GM13976 (cell line): ENCODE data around the gene SHF.

Experiments used
- DNase-seq: peaks from one replicate; pipeline ENCODE4 v3.0.0; 2012; ENCODE audit warnings: low spot score
- in situ Hi-C: fragments of 300-500 bp; cut with MboI; formaldehyde crosslinking; loops from one replicate; pipeline ENCODE4 v1.12.0; 2022; ENCODE audit warnings: low sequenced_read_pairs, mixed read lengths, inconsistent platforms; ENCODE audit not compliant: unreplicated experiment
- TF ChIP-seq, protein P1 (sequence below): IDR thresholded peaks from 2 replicates; pipeline ENCODE4 v1.5.1; 2012; ENCODE audit warnings: borderline replicate concordance, mild to moderate bottlenecking; ENCODE audit not compliant: insufficient read depth; ENCODE audit errors: extremely low read depth, missing control alignments, control extremely low read depth

Gene SHF

DNA sequence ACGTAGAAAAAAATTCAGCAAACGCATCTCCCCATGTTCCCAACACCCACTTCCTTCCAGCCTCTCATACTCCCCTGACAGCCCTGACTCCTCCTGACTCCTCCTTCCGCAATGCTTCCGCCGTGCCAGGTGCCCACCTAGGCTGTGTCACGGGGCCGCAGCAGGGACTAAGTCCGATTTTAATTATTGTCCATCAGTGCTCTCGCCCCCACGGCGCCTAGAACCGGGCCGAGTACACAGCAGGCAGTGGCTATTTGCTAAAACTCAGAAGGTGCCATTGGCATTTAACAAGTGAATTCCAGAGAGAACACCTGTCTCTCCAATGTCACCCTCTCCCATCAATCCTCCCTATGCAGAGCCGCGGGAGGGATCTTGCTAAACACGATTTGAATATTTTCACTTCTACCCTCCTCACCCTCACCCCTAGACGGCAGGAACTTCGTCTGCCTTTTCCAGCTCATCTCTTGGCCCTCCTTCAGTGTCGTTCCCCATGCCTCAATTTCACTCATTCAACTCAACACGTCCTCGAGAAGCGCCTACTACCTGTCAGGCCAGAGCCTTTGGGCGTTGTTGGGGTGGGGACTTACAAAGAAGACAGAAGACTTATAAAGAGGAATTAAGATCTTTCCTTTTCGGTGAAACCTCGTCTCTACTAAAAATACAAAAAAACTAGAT, 11.5 kb upstream of the SHF start:
- TF ChIP-seq, protein P1, sequence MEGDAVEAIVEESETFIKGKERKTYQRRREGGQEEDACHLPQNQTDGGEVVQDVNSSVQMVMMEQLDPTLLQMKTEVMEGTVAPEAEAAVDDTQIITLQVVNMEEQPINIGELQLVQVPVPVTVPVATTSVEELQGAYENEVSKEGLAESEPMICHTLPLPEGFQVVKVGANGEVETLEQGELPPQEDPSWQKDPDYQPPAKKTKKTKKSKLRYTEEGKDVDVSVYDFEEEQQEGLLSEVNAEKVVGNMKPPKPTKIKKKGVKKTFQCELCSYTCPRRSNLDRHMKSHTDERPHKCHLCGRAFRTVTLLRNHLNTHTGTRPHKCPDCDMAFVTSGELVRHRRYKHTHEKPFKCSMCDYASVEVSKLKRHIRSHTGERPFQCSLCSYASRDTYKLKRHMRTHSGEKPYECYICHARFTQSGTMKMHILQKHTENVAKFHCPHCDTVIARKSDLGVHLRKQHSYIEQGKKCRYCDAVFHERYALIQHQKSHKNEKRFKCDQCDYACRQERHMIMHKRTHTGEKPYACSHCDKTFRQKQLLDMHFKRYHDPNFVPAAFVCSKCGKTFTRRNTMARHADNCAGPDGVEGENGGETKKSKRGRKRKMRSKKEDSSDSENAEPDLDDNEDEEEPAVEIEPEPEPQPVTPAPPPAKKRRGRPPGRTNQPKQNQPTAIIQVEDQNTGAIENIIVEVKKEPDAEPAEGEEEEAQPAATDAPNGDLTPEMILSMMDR, result no peak
- no peak for DNase-seq
- in situ Hi-C loops, result no loop called here

DNA sequence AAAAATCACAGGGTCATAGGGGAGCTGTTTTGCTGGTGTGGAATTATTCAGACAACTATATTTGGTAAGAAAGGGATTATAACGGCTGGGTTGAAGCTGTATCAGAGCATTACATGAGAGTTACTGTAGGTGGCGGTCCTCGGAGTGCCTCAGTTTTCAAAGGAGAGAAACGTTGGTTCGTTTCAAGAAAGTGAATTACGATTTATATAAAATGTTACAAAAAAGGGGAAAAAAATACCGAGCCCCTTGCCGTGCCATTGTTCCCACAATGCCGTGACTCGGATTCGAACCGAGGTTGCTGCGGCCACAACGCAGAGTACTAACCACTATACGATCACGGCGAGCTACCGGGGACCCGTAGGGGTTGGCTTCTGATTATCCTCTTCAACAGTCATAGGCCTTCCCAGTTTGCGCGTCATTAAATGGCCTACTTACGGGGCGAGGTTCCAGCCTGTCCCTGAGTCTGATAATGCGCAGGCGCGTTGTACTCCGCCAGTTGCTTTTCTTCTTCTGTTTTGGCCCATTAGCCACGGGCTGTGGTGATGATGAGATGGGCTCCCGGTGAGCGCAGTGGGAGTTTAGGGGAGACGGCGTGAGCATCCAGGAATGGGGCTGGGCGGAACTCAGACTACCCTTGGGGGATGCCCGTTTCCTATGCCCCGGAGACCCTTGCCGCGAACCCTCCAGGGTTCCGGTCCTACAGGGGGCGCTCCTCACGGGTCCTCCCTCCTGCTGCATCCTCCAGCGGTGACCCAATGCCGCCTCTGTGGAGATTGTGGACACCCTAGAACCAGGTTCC, 10.8 kb upstream of the SHF start:
- in situ Hi-C loops, result no loop called here
- TF ChIP-seq, protein P1, result peak; percentile 76
- DNase-seq, result peak; percentile 87

DNA sequence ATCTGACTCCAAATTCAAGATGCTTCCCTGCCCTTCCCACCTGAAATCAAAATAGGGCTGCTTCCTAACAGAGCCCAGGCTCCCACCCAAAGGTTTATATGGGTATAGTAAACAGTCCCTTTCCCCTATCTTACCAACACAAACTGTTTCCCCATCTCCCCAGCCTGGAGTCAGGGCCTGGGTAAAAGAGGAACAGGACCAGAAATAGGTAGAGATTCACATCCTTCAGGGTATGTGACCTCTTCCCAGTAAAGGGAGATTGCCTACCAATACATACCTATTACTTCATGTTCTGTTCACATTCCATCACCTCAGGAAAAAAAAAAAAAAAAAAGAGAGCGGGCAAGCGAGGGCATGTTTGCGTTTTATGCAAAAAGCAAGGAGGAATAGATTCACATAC, 9.7 kb upstream of the SHF start:
- TF ChIP-seq, protein P1, result no peak
- no peak for DNase-seq
- in situ Hi-C loops, result no loop called here

DNA sequence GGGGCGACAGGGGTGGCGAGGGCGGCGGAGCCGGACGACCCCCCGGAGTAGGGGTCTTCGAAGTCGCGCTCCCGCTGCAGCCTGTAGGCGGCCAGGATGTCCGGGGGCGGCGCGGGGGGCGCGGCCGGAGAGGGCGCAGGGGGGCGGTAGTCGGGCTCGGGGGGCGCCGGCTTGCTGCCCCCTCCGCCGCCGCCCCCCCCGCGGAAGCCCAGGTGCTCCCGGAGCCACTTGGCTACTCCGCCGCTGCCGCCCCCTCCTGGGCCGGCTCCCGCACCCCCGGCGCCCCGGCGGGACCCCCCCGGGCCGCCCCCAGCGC, 230 bp downstream of the SHF start:
- no peak for DNase-seq
- TF ChIP-seq, protein P1, result no peak
- in situ Hi-C loops, result no loop called here

DNA sequence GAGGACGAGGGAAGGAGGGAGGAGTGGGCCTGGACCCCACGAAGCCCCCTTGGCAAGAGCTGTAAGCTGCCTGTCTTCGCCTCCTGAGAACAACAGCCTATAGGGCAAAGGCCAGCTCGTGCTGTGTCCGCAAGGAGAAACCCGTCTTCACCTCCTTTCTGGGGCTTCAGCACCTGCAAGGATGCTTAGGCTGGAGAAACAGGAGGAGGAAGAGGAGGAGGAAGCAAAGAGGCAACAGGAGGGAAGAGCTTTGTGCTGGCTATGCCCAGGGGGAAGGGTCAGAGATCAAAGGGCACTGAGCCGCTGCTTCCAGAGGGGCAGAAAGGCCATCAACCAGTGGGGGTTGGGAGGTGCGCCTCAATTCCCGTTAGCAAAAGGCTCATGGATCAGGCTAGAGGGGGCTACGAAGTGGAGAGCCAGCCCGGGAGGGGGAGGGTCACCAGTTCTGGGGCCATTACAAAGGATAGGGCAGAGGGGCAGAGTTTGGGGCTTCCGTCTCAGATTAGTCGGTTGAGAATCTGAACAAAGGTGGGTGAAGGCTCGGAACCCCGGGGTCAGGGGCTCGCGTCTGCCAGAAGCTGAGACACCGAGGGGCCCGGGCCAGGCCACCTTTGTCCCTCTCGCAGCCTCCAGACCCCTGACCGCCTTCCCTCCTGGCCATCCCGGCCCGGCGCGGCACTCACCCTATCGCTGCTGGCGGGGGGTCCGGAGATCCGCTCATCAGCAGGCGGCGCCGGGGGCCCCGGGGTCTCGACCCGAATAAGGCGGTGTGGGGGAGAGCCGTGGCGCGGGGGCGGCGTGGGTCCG, 792 bp downstream of the SHF start:
- DNase-seq, result peak; percentile 45
- in situ Hi-C loops, result no loop called here
- TF ChIP-seq, protein P1, result no peak

DNA sequence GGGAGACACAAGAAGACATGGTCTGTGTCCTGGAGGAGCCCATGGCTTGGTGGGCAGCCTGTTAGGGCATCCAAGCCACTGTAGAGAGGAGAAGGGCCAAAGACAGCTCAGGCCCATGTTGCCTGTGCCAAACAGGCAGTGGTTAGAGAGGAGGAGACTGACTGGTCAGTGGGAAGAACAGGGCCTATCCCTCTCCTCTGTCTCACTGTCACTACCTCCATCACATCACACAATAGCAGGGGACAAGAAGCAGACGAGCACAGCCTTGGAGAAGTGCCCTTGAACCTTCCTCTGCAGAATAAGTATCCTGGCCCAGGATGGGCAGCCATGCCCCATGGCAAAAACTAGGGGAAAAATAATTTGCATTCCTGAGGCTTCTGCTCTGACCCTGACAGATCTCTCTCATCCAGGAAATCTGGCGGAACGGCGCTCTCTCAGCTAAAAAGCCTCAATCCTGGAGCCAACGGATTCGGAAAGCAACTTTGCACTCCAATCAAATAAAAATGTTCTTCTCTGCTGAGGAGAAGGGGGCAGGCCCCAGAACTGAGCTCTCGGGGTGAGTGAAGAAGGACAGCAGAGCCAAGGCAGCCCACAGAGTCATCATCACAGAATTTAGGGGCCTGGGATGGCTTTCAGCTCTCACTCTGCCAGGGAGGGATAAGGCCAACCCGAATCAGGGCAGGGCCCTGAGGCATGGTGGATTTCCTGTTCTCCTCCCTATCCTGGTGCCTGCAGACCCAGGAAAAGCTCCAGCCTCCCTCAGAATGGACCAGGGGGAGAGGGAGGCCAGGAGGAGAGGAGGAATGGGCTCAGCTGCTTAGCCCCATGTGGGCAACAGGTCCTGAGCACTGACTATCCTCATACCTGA, 1.6 kb downstream of the SHF start:
- peak; percentile 19 for DNase-seq
- in situ Hi-C loops, result no loop called here
- TF ChIP-seq, protein P1, result no peak
